Heart right ventricle (tissue), 16 donors: ENCODE data around the gene NRP2. TPM values are rescaled to one million over a fixed set of nuclear protein-coding genes. Genes with fewer than 3 reads are reported as not detected.

Experiments
- ATAC-seq, 8 donors: fragments of 200-7000 bp; cut with Tn5 transposase; one replicate each; pipeline ENCODE4 v1.9.1; 2020; ENCODE audit warnings: mild to moderate bottlenecking in 8 of 8, moderate library complexity in 8 of 8, moderate number of reproducible peaks in 1 of 8
- DNase-seq, 2 donors: peaks; one replicate each; pipeline ENCODE4 v3.0.0-alpha.2; 2020
- H3K27ac ChIP-seq, 10 donors: fragments of 200-600 bp; sonication (generic) in 2 of 10; one replicate each; pipeline versions ENCODE4 v1.5.0 to v1.8.0; 2020 to 2022; ENCODE audit warnings: mild to moderate bottlenecking in 3 of 10
- H3K27me3 ChIP-seq, 7 donors: fragments of 200-600 bp; one replicate each; pipeline ENCODE4 v1.8.0; 2021 to 2022; ENCODE audit warnings: mild to moderate bottlenecking in 2 of 7
- H3K36me3 ChIP-seq, 9 donors: fragments of 200-600 bp; sonication (generic) in 1 of 9; one replicate each; pipeline versions ENCODE4 v1.5.0 to v1.8.0; 2020 to 2022; ENCODE audit warnings: mild to moderate bottlenecking in 2 of 9
- H3K4me1 ChIP-seq, 9 donors: fragments of 200-600 bp; sonication (generic) in 1 of 9; one replicate each; pipeline versions ENCODE4 v1.5.0 to v1.8.0; 2020 to 2022; ENCODE audit warnings: mild to moderate bottlenecking in 4 of 9
- H3K4me3 ChIP-seq, 10 donors: fragments of 200-600 bp; sonication (generic) in 2 of 10; one replicate each; pipeline versions ENCODE4 v1.5.0 to v1.8.0; 2020 to 2022; ENCODE audit warnings: mild to moderate bottlenecking in 7 of 10, moderate library complexity in 2 of 10
- H3K9me3 ChIP-seq, 11 donors: fragments of 200-600 bp in 10 of 11; sonication (generic) in 2 of 11; one replicate each; pipeline versions ENCODE4 v1.5.0 to v1.8.0; 2013 to 2022; ENCODE audit warnings: mild to moderate bottlenecking in 2 of 11, control low read depth in 1 of 11, moderate library complexity in 1 of 11
- CTCF ChIP-seq, 9 donors: fragments of 200-600 bp; sonication (generic) in 2 of 9; IDR thresholded peaks; one replicate each; pipeline versions ENCODE4 v1.5.0 to v1.8.0; 2021 to 2022; ENCODE audit warnings: antibody characterized with exemption in 9 of 9, mild to moderate bottlenecking in 5 of 9, moderate library complexity in 1 of 9
- WGBS, 2 donors: extraction: QIAGEN DNeasy Blood & Tissue Kit; methylation state at CpG; one replicate each; pipeline ENCODE4 v1.1.7; 2013; ENCODE audit warnings: inconsistent platforms in 1 of 2; 5-methylcytosine and 5-hydroxymethylcytosine counted together
- intact Hi-C, 10 donors: fragments of 100-400 bp; cut with DNase I; formaldehyde crosslinking; loops; one replicate each; pipeline versions ENCODE4 v1.11.1 to v1.14.2; 2022
- polyA plus RNA-seq, 2 donors: library from polyadenylated mRNA; stranded (reverse); fragments of 200-250 nt; gene quantifications; one replicate each; pipeline ENCODE4 v1.2.3, GENCODE V29; 2013
- total RNA-seq, 10 donors: library from RNA; stranded (reverse); fragmentation: NEBNext Ultra II Directional in 3 of 10; extraction: Animal tissue kit (Norgen Biotek cat#: 25700) in 3 of 10; gene quantifications; one replicate each; pipeline versions ENCODE4 v1.2.1 to v1.2.4, GENCODE V29; 2021 to 2023
- donor health status: Arrhythmogenic right ventricular cardiomyopathy.
- donor health status: ischemic (EF 13 %, LVEDD 7.1; RV severe dilation, severe dysfunction).
- donor health status: healthy with polysubstance abuse.
- donor health status: DM: no; HTN: yes; CAD: no.
- donor health status: DM: no; HTN: no; CAD: no.
- donor health status: ischemic (EF 25% LVEDD 6.9; RV normal size, moderate dysfunction).
- donor health status: ischemic (EF 25% LVEDD 5.7; RV mildly dilated, moderate dysfunction).
- donor health status: healthy.
- donor health status: DM: yes; HTN: yes; CAD: no.
- donor health status: Ischemic cardiomyopathy.
- donor health status: ischemic (EF 35%, LVEDD 5.7; RV mildly dilated, moderate dysfunction).
- donor health status: nonischemic (EF 11% LVEDD 7.7; RV severe dilation, severe dysfunction).
- donor health status: DM: yes; HTN: yes; CAD: no.
- donor health status: PGD.
- donor health status: ischemic (EF 29% LVEDD 5.4; RV normal size, mild dysfunction).
- donor health status: nonischemic (EF 23%, LVEDD 6.1; RV moderate dilation, normal function).

The NRP2 gene
- total and polyA plus RNA-seq, 12 donors, result 2.5 to 29.4 (median 8.6) TPM

DNA sequence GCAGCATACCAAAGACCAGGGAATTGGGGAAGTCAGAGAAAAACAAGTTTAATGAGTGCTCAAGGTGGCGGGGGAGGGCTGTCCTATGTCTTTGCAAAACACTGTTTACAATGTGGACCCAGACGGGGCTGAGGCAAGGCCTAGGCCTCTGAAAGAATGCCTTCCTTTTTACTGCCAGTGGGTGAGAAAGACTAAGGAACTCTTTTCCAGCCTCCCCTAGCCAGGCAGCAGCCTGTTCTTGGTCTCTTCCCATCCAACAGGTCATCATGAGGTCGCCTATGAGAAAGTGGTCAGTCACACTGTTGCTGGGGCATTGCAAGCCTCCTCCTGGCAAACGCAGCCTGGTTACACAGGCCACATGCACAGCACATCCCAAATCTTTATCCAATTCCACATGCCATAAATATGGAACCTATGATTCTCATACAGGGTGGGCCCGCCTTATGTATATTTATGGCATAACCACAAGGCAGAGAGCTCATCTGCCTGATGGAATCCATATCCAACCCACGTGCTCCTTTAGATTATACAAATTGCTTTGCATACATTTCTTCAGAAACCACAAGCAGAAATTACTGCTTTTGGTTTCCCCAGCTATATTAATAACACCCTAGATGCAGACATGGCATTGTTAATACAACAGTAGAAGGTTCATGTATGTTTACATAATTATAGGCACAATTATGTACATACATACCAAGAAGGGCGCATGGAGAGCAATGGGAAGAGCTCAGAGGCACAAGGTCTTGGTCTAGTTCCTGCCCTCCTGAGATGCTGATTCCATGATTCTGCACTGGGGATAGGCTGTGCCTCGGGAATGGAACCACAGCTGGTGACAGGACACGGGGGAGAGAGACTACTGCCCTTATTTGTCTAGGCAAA lies 48.6 kb downstream of the NRP2 start:
- Histone ChIP-seq H3K4me1 (peaks cover 0 to 24% (median 6%) of the 10 kb centered on the region in 9 donors), H3K9me3 (no peaks in the 10 kb centered on the region), H3K4me3 (no peak overlapping the region), H3K36me3 (peaks cover 0 to 73% (median 0%) of the 10 kb centered on the region in 9 donors), H3K27me3 (no peaks in the 10 kb centered on the region), H3K27ac (peak overlapping the region in 1 of 10 donors; percentile 23)
- intact Hi-C loops, result no loop called here
- WGBS, 2 donors, result 78 to 88% methylated on average over 9 of the region's 9 CpGs
- DNase-seq (no peak), ATAC-seq (peak in 3 of 8 donors; percentile 7 to 16 (median 10))
- TF ChIP-seq CTCF (IDR thresholded peaks at IDR 0.05), result no peak

- Histone ChIP-seq H3K4me1 (peaks cover 0 to 24% (median 6%) of the 10 kb centered on the region in 9 donors), H3K27me3 (no peaks in the 10 kb centered on the region), H3K36me3 (peaks cover 0 to 72% (median 0%) of the 10 kb centered on the region in 9 donors), H3K9me3 (no peaks in the 10 kb centered on the region), H3K27ac (no peak overlapping the region), H3K4me3 (no peak overlapping the region)
- ATAC-seq (peak in 1 of 8 donors; percentile 39), DNase-seq (no peak)
- 71 to 75% methylated on average over 4 of the region's 4 CpGs for WGBS, 2 donors
- TF ChIP-seq CTCF (IDR thresholded peaks at IDR 0.05), result no peak
- intact Hi-C loops, result no loop called here
These were observed 49.3 kb downstream of the NRP2 start for GRCh38 chr2:205731583-205731981.

GRCh38 chr2:205732314-205732713 lies 50.0 kb downstream of the NRP2 start:
- intact Hi-C loops, result no loop called here
- Histone ChIP-seq H3K36me3 (peaks cover 0 to 70% (median 0%) of the 10 kb centered on the region in 9 donors), H3K27me3 (no peaks in the 10 kb centered on the region), H3K27ac (no peak overlapping the region), H3K9me3 (no peaks in the 10 kb centered on the region), H3K4me3 (no peak overlapping the region), H3K4me1 (peaks cover 0 to 24% (median 6%) of the 10 kb centered on the region in 9 donors)
- ATAC-seq (no peak), DNase-seq (no peak)
- WGBS, 2 donors, result 79 to 86% methylated on average over 9 of the region's 9 CpGs
- TF ChIP-seq CTCF (IDR thresholded peaks at IDR 0.05), result no peak

DNA sequence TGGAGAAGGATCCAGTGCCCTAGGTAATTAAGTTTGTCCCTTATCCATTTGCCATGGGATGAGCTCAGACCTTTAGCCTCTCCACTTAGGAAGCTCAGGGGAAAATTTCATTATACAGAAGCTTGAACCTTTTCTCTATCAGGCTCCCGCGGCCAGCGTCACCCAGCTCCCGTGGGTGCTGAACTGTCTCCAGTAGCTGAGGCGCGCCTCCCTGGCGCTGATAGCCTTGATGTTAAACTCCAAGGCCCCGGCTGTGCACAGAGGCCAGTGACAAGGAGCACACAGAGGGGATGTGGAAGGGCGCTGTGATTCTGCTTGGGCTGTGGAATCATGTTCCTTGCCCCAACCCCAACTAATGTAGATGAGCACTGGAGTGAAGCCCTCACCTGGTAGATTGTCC lies 50.8 kb downstream of the NRP2 start:
- Histone ChIP-seq H3K4me1 (peaks cover 0 to 24% (median 6%) of the 10 kb centered on the region in 9 donors), H3K9me3 (no peaks in the 10 kb centered on the region), H3K36me3 (peaks cover 0 to 64% (median 0%) of the 10 kb centered on the region in 9 donors), H3K4me3 (no peak overlapping the region), H3K27me3 (no peaks in the 10 kb centered on the region), H3K27ac (no peak overlapping the region)
- WGBS, 2 donors, result 91 to 96% methylated on average over 9 of the region's 9 CpGs
- DNase-seq (no peak), ATAC-seq (no peak)
- TF ChIP-seq CTCF (IDR thresholded peaks at IDR 0.05), result no peak
- intact Hi-C loops, result no loop called here
